CD4-positive, alpha-beta memory T cell (primary cell): ENCODE results near the gene ARMC3. TPM values are rescaled to one million over a fixed set of nuclear protein-coding genes. Genes with fewer than 3 reads are reported as not detected.
"Not testable (repeated sequence)": the region's sequence is repeated elsewhere in the genome, so short reads cannot be mapped to it uniquely, and the experiment has no call there.

Source experiments
- CTCF ChIA-PET: fragments of 350-600 bp; sonication (Branson Sonifier 250); formaldehyde crosslinking; loops from one replicate; lab custom pipeline; 2021; ENCODE audit warnings: inconsistent platforms; ENCODE audit not compliant: partially characterized antibody; lab: Charles Lee
- POLR2A ChIA-PET: fragments of 350-600 bp; sonication (Branson Sonifier 250); formaldehyde crosslinking; loops from one replicate; lab custom pipeline; 2021; ENCODE audit not compliant: partially characterized antibody; lab: Charles Lee
- DNase-seq, 5 donors: peaks; one replicate each; pipeline versions ENCODE4 v3.0.0 to v3.0.0-alpha.2; 2020 to 2022; ENCODE audit warnings: mixed read lengths in 1 of 5
- H3K27ac ChIP-seq: one replicate; pipeline ENCODE4 v1.7.0; 2013; ENCODE audit warnings: low read depth, low read length
- H3K27me3 ChIP-seq: 2 replicates; pipeline ENCODE4 v1.7.0; 2013; ENCODE audit warnings: mild to moderate bottlenecking, low read length, moderate library complexity; ENCODE audit not compliant: insufficient read depth
- H3K36me3 ChIP-seq: 2 replicates; pipeline ENCODE4 v1.7.0; 2013; ENCODE audit warnings: mild to moderate bottlenecking, low read length, moderate library complexity; ENCODE audit not compliant: insufficient read depth
- H3K4me1 ChIP-seq: 2 replicates; pipeline ENCODE4 v1.7.0; 2013; ENCODE audit warnings: mild to moderate bottlenecking, low read length, moderate library complexity; ENCODE audit not compliant: insufficient read depth
- H3K4me3 ChIP-seq, 2 donors: one replicate each; pipeline ENCODE4 v1.7.0; 2013; ENCODE audit warnings: low read length in 2 of 2, mild to moderate bottlenecking in 1 of 2
- H3K9me3 ChIP-seq, 2 donors: one replicate each; pipeline ENCODE4 v1.7.0; 2013; ENCODE audit warnings: low read length in 2 of 2, control low read depth in 1 of 2; ENCODE audit not compliant: control insufficient read depth in 1 of 2
- H3K27ac Mint-ChIP-seq, 7 donors: one replicate each; pipeline ENCODE4 v1.8.0; 2020 to 2021; ENCODE audit warnings: mixed read lengths in 7 of 7, mild to moderate bottlenecking in 6 of 7, inconsistent platforms in 3 of 7, moderate library complexity in 3 of 7
- H3K27me3 Mint-ChIP-seq, 2 donors: one replicate each; pipeline ENCODE4 v1.8.0; 2020 to 2021; ENCODE audit warnings: mixed read lengths in 2 of 2
- H3K36me3 Mint-ChIP-seq, 2 donors: one replicate each; pipeline ENCODE4 v1.8.0; 2020 to 2021; ENCODE audit warnings: mixed read lengths in 2 of 2, inconsistent platforms in 1 of 2, mild to moderate bottlenecking in 1 of 2
- H3K4me1 Mint-ChIP-seq, 4 donors: one replicate each; pipeline ENCODE4 v1.8.0; 2020 to 2021; ENCODE audit warnings: mixed read lengths in 4 of 4, mild to moderate bottlenecking in 1 of 4
- H3K4me3 Mint-ChIP-seq, 8 donors: one replicate each; pipeline ENCODE4 v1.8.0; 2020 to 2021; ENCODE audit warnings: mixed read lengths in 8 of 8, mild to moderate bottlenecking in 7 of 8, moderate library complexity in 6 of 8, inconsistent platforms in 3 of 8
- H3K9me3 Mint-ChIP-seq, 8 donors: one replicate each; pipeline ENCODE4 v1.8.0; 2020 to 2021; ENCODE audit warnings: mixed read lengths in 8 of 8, mild to moderate bottlenecking in 5 of 8, inconsistent platforms in 3 of 8, moderate library complexity in 1 of 8
- intact Hi-C: fragments of 100-400 bp; cut with micrococcal nuclease; formaldehyde crosslinking; loops from one replicate; pipeline ENCODE4 v1.15.1; 2023
- polyA plus RNA-seq, 2 donors: library from polyadenylated mRNA; unstranded; fragments of 300-500 nt; fragmentation: Illumina TruSeq; gene quantifications; one replicate each; pipeline ENCODE4 v1.2.3, GENCODE V29; 2021
- total RNA-seq, 2 experiments: library from RNA; stranded (reverse); gene quantifications; one replicate each; pipeline ENCODE4 v1.2.3, GENCODE V29; 2021

ARMC3 gene
- total and polyA plus RNA-seq, 4 experiments from 2014 or later, result not detected

- H3K27me3 ChIP-seq, result peaks cover 14% of the 10 kb centered on the region
- no peaks in the 10 kb centered on the region for H3K9me3 ChIP-seq
- peaks cover 0 to 7% (median 3%) of the 10 kb centered on the region in 8 donors for H3K9me3 Mint-ChIP-seq
- no peak overlapping the region for H3K4me3 Mint-ChIP-seq
- CTCF ChIA-PET, result interaction anchor here (1.1 kb wide), 1 partner anchor 12 kb away, joined by 3 read pairs; no protein-coding TSS in a partner anchor
- H3K4me1 ChIP-seq, result peaks cover 6% of the 10 kb centered on the region
- H3K27me3 Mint-ChIP-seq, result peaks cover 5 to 10% of the 10 kb centered on the region in 2 donors
- intact Hi-C loops, result no loop called here
- H3K36me3 Mint-ChIP-seq, result no peaks in the 10 kb centered on the region
- peak in 1 of 5 donors; percentile 0 for DNase-seq
- H3K4me1 Mint-ChIP-seq, result peaks cover 0 to 1% (median 0%) of the 10 kb centered on the region in 4 donors
- H3K36me3 ChIP-seq, result no peaks in the 10 kb centered on the region
- peak overlapping the region in 1 of 2 donors; percentile 40 for H3K4me3 ChIP-seq
- no peak overlapping the region for H3K27ac ChIP-seq
- H3K27ac Mint-ChIP-seq, result no peak overlapping the region
- POLR2A ChIA-PET, result interaction anchor here (0.6 kb wide), 1 partner anchor 300 kb away, joined by 3 read pairs; no protein-coding TSS in a partner anchor
These were observed 687 bp upstream of the ARMC3 start for GRCh38 chr10:22927166-22927565.

GRCh38 chr10:22929053-22929452 is 1.2 kb downstream of the ARMC3 start:
- CTCF ChIA-PET, H3K27ac Mint-ChIP-seq, POLR2A ChIA-PET, H3K4me3 ChIP-seq, H3K4me1 ChIP-seq, H3K36me3 ChIP-seq, H3K36me3 Mint-ChIP-seq, H3K27me3 Mint-ChIP-seq, DNase-seq, H3K4me1 Mint-ChIP-seq, H3K27ac ChIP-seq, H3K9me3 ChIP-seq, H3K9me3 Mint-ChIP-seq, intact Hi-C loops: not testable (repeated sequence)
- peak overlapping the region in 3 of 8 donors; percentile 37 to 41 (median 38) for H3K4me3 Mint-ChIP-seq
- H3K27me3 ChIP-seq, result peaks cover 14% of the 10 kb centered on the region

- no peak overlapping the region for H3K27ac Mint-ChIP-seq
- H3K27me3 Mint-ChIP-seq, result peaks cover 2% of the 10 kb centered on the region in 2 donors
- no peak overlapping the region for H3K4me3 ChIP-seq
- peaks cover 6% of the 10 kb centered on the region for H3K4me1 ChIP-seq
- no peaks in the 10 kb centered on the region for H3K9me3 Mint-ChIP-seq
- no peaks in the 10 kb centered on the region for H3K36me3 ChIP-seq
- no peak overlapping the region for H3K27ac ChIP-seq
- H3K4me3 Mint-ChIP-seq, result no peak overlapping the region
- ChIA-PET POLR2A (no interaction called here), CTCF (interaction anchor here (1.1 kb wide), 1 partner anchor 358 kb away, joined by 3 read pairs; no protein-coding TSS in a partner anchor)
- H3K36me3 Mint-ChIP-seq, result no peaks in the 10 kb centered on the region
- H3K4me1 Mint-ChIP-seq, result peaks cover 0 to 1% (median 0%) of the 10 kb centered on the region in 4 donors
- no peak for DNase-seq
- no peaks in the 10 kb centered on the region for H3K9me3 ChIP-seq
- peaks cover 14% of the 10 kb centered on the region for H3K27me3 ChIP-seq
- intact Hi-C loops, result no loop called here
These were observed 4.1 kb downstream of the ARMC3 start for GRCh38 chr10:22931948-22932347.

- no peak overlapping the region for H3K27ac ChIP-seq
- H3K27ac Mint-ChIP-seq, result no peak overlapping the region
- H3K27me3 Mint-ChIP-seq, result peaks cover 2% of the 10 kb centered on the region in 2 donors
- H3K4me1 ChIP-seq, result peaks cover 6% of the 10 kb centered on the region
- peaks cover 6% of the 10 kb centered on the region for H3K27me3 ChIP-seq
- H3K4me1 Mint-ChIP-seq, result peaks cover 0 to 1% (median 0%) of the 10 kb centered on the region in 4 donors
- intact Hi-C loops, result no loop called here
- POLR2A ChIA-PET, result no interaction called here
- H3K36me3 Mint-ChIP-seq, result no peaks in the 10 kb centered on the region
- no peaks in the 10 kb centered on the region for H3K36me3 ChIP-seq
- CTCF ChIA-PET, result interaction anchor here (1.1 kb wide), 1 partner anchor 359 kb away, joined by 3 read pairs; no protein-coding TSS in a partner anchor
- no peaks in the 10 kb centered on the region for H3K9me3 ChIP-seq
- no peak overlapping the region for H3K4me3 ChIP-seq
- H3K4me3 Mint-ChIP-seq, result no peak overlapping the region
- DNase-seq, result no peak
- no peaks in the 10 kb centered on the region for H3K9me3 Mint-ChIP-seq
These were observed 4.9 kb downstream of the ARMC3 start for GRCh38 chr10:22932626-22933370.

GRCh38 chr10:22934726-22935125 is 6.9 kb downstream of the ARMC3 start:
- no peaks in the 10 kb centered on the region for H3K4me1 ChIP-seq
- no peaks in the 10 kb centered on the region for H3K36me3 ChIP-seq
- ChIA-PET POLR2A (no interaction called here), CTCF (no interaction called here)
- Mint-ChIP-seq H3K27me3 (peaks cover 0 to 1% of the 10 kb centered on the region in 2 donors), H3K4me3 (no peak overlapping the region), H3K9me3 (no peaks in the 10 kb centered on the region), H3K27ac (no peak overlapping the region), H3K4me1 (no peaks in the 10 kb centered on the region), H3K36me3 (no peaks in the 10 kb centered on the region)
- no peak for DNase-seq
- no peaks in the 10 kb centered on the region for H3K9me3 ChIP-seq
- H3K27me3 ChIP-seq, result no peaks in the 10 kb centered on the region
- intact Hi-C loops, result no loop called here
- H3K4me3 ChIP-seq, result no peak overlapping the region
- no peak overlapping the region for H3K27ac ChIP-seq

GRCh38 chr10:22942437-22942836 is 14.6 kb downstream of the ARMC3 start:
- Histone ChIP-seq H3K4me1 (no peaks in the 10 kb centered on the region), H3K4me3 (no peak overlapping the region), H3K36me3 (no peaks in the 10 kb centered on the region), H3K27me3 (no peaks in the 10 kb centered on the region), H3K27ac (no peak overlapping the region), H3K9me3 (no peaks in the 10 kb centered on the region)
- ChIA-PET POLR2A (no interaction called here), CTCF (no interaction called here)
- Mint-ChIP-seq H3K27ac (no peak overlapping the region), H3K4me3 (no peak overlapping the region), H3K4me1 (no peaks in the 10 kb centered on the region), H3K27me3 (peaks cover 9 to 25% of the 10 kb centered on the region in 2 donors), H3K36me3 (peaks cover 1 to 10% of the 10 kb centered on the region in 2 donors), H3K9me3 (peaks cover 5 to 19% (median 10%) of the 10 kb centered on the region in 8 donors)
- intact Hi-C loops, result no loop called here
- DNase-seq, result no peak

- Histone ChIP-seq H3K27ac (no peak overlapping the region), H3K4me1 (no peaks in the 10 kb centered on the region), H3K4me3 (no peak overlapping the region), H3K36me3 (no peaks in the 10 kb centered on the region), H3K9me3 (no peaks in the 10 kb centered on the region), H3K27me3 (no peaks in the 10 kb centered on the region)
- H3K4me1 Mint-ChIP-seq, result no peaks in the 10 kb centered on the region
- peaks cover 1 to 10% of the 10 kb centered on the region in 2 donors for H3K36me3 Mint-ChIP-seq
- intact Hi-C loops, result no loop called here
- POLR2A ChIA-PET, result no interaction called here
- H3K27ac Mint-ChIP-seq, result no peak overlapping the region
- no peak for DNase-seq
- CTCF ChIA-PET, result no interaction called here
- peaks cover 8 to 41% (median 26%) of the 10 kb centered on the region in 8 donors for H3K9me3 Mint-ChIP-seq
- H3K4me3 Mint-ChIP-seq, result no peak overlapping the region
- peaks cover 9 to 23% of the 10 kb centered on the region in 2 donors for H3K27me3 Mint-ChIP-seq
These were observed 18.3 kb downstream of the ARMC3 start for GRCh38 chr10:22945934-22946673.
